ENCODE measurements around the gene ZNF211.

DNA sequence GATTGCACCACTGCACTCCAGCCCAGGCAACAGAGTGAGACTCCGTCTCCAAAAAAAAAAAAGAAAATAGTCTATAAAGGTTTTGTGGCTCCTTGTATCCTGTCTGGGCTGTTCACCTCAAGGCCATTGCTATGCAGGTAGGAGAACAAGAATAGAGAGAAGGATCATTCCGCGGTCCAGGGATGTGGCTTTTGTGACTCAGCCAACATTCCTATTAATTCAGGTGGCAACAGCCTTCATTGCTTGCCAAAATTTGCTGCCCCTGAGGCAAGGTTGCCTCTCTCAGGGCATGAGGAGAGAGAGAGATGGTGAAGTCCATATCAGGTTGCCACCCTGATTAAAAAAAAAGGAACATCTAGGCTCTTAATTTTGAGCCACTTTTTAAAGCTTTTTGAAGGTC, 56.8 kb downstream of the ZNF211 start:
- TF ChIP-seq GATA3 (IDR thresholded peaks at IDR 0.05; ENCODE audit: low read depth, low read length) = no peak
- TF ChIP-seq GATA2 (IDR thresholded peaks at IDR 0.05; ENCODE audit: low read depth, low read length) = no peak
